GM10266 (cell line): Measurements from ENCODE around the gene PLEKHM2.

Experiments used
- DNase-seq: peaks from one replicate; pipeline ENCODE4 v3.0.0; 2012; ENCODE audit errors: extremely low spot score
- CTCF ChIP-seq: IDR thresholded peaks from 2 replicates; pipeline ENCODE4 v1.5.1; 2012; ENCODE audit warnings: mild to moderate bottlenecking, low read depth; ENCODE audit not compliant: control insufficient read depth, insufficient read depth; ENCODE audit errors: missing control alignments

PLEKHM2 gene

GRCh38 chr1:15755021-15755645 is 71.0 kb downstream of the PLEKHM2 start:
- no peak for DNase-seq
- TF ChIP-seq CTCF: no peak

- TF ChIP-seq CTCF: no peak
Observed at GRCh38 chr1:15755646-15756040, 71.5 kb downstream of the PLEKHM2 start.

GRCh38 chr1:15756143-15757015 is 72.3 kb downstream of the PLEKHM2 start:
- TF ChIP-seq CTCF: no peak
- DNase-seq: no peak

More at GRCh38 chr1:15755646-15756040, 71.5 kb downstream of the PLEKHM2 start:
- no peak for DNase-seq

DNA sequence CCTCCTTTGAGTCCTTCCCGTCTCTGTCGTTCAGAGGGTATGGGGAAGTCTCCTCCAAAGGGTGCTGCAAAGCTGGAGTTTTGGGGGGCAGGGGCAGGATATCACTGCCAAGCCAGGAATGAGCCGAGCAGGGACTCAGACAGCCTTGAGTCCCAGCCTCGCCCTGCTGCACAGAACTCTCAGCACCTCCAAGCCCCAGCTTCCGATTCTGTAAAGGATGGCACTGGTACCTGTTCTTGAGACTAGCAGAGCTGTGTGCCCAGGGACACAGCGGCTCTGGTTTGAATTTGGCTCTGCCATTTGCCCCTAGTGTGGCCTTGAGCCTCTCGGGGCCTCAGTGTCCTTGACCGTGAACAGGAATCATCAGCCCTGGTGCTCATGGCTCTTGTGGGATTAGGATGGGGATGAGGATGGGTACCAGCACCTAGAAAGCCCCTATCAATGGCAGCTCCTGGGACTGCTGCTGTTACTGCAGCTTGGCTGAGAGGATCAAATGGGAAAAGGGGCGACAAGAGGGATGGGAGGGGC is 73.0 kb downstream of the PLEKHM2 start:
- no peak for DNase-seq
- no peak for TF ChIP-seq CTCF

GRCh38 chr1:15757575-15758342 is 73.6 kb downstream of the PLEKHM2 start:
- DNase-seq: no peak

DNA sequence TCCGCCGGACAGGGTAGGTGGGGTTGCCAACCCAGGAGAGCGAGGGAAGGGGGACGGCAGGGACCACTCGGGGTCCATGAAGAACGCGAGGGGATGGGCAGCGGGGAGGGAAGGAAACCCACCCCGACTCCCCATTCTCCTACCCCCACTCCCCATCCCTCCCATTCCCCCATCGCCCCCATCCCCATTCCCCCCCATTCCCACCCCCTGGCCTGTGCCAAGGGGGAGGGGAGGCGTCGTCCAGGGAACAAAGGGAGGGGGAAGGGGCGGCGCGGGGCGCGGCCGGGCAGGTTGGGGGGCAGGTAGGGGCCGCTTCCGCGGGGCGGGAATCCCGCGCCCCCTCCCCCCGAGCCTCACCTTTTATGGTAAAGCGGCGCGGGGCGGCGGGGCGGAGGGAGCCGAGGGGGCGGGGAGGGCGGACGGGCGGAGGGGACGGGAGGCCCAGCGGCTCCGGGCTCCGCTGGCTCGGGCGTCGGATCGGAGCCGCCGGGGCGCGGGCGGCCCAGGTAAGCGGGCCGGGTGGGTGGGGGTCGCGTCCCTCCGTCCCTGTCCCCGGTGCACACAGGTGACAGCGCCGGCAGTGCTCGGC is 74.3 kb downstream of the PLEKHM2 start, which contains the start of gene FBLIM1:
TSS of gene FBLIM1 (plus strand) at position 453 of the 589 bp plus-strand sequence. CDS start 6,189 bp downstream, outside the sequence.
- TF ChIP-seq CTCF: no peak
- no peak for DNase-seq

More at GRCh38 chr1:15757575-15758342, 73.6 kb downstream of the PLEKHM2 start:
- TF ChIP-seq CTCF: no peak
